Hematopoietic multipotent progenitor cell treated with erythropoietin and hydrocortisone succinate and interleukin-3 and kit ligand, for 15 days (in vitro differentiated cells): Measurements from ENCODE around the gene RAPGEF5.
A peak's percentile ranks its signal among the peaks of the same experiment; 100 is the strongest.

ENCODE experiments used
- DNase-seq: peaks from one replicate; pipeline ENCODE4 v3.0.0-alpha.2; 2015; ENCODE audit warnings: low spot score

Gene RAPGEF5

DNA sequence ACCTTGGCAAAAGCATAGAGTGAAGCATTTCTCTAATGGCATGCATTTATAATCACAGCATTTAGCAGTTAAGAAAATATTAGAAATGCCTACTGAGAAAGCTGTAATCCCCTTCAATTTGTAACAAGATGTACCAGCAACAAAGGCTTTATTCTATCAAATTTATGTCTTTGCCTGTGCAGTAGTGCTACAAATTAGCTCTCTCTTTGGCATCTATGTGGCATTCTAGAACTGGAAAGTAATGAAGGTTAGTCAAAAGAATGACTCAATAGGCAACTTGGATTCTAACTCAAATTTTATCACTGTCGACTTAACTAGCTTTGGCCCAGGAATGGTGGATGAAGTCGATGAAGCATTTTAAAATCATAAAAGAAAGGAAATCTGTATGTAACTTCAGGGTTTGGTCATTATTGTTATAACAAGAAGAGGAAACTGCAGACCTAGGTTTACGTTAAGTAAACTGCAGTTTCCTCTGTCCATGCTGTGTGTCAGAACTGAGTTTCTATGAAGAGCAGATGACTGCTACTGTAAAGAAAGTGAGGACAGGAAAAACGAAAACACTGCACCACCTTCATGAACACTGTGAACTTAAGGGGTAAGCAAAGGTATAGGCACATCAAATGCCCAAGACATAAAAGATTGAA, 140.0 kb downstream of the RAPGEF5 start:
- no peak for DNase-seq

DNA sequence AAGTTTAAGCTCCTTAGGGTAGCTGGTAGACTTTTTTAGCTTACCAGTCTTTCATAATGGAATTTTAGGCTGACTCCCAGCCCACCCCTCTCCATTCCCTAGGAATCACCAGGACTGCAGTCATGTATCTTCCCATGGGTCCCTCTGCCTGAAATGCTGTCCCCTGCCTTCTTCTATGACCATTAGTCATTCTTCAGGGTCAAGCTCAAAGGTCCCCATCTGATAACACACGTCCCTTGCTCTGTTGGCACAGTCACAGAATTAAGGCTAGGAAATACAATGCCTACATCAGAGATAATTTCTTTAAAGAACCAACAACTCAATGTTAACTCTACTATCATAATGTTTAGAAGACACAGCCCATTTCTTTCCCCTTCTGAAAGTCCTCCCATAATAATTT, 140.6 kb downstream of the RAPGEF5 start:
- no peak for DNase-seq

DNA sequence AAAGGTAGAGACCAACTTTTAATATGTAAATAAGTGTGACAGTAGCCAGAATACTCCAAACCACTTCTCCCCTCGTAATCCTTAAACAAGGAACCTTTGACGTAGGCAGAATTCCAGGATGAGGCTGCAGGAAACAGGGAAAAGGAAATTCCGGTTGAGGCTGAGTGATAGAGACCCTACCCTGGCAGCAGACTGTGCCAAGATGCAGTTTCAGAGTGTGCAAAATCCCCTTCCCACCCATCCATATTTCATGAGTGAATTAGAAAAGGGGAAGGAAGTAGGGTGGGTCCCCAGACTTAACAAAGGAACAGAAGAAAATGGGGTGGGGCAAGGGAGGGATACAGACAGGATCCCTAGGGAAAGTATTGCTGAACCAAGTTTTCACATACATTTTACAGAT, 143.0 kb downstream of the RAPGEF5 start:
- DNase-seq: no peak

DNA sequence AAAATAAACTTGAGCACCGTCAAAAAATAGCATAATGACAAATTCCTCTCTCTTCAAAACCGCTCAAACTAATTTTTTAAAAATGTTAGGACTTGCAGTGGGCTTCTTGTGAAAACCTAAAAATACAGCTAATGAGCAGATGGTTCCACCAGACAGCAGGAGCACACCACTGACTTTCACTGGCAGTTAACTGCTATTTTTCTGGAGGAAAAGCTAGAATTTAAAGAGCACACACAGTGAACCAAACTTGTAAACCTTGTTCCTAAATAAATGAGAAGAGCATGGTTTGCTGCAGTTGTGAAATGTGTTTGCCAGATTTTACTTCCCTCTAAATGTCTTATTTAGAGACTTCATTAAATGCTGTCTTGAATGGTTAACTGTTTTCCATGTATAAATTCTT, 143.9 kb downstream of the RAPGEF5 start:
- DNase-seq: no peak

DNA sequence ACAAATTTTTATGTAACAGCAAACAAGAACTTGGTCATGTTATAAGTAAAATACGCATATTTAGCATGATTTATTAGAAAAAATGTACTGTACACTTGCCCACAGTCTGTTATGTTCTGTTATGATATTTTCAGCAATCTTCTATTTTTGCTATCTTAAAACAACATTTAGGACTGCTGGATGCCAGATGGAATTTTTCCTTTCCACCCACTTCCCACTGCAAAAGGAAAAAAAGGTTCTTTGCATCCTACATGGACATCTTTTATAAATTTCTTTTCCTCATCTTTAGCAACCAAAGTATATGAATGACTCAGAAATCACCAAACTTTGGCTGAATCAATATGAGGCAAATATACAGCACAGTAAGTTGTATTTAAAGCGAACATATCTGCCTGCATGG, 146.0 kb downstream of the RAPGEF5 start:
- no peak for DNase-seq

DNA sequence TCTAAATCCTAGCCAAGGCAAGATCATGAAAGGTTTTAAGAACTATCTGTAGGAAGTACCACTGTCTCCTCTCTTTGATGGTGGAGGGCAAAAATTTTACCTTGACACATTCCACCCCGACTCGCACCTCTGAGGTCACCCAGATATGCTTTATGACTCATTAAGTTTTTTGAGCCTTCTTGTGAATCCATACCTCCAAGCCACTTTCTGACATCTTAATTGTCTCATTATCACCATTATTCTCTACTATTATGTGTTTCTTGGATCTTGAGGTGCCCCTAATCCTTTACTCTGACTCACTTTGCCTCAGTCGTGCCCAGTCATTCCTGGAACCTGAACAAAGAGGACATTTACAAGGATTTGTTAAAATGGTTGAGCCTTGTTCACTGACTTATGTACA, 146.6 kb downstream of the RAPGEF5 start:
- no peak for DNase-seq

DNA sequence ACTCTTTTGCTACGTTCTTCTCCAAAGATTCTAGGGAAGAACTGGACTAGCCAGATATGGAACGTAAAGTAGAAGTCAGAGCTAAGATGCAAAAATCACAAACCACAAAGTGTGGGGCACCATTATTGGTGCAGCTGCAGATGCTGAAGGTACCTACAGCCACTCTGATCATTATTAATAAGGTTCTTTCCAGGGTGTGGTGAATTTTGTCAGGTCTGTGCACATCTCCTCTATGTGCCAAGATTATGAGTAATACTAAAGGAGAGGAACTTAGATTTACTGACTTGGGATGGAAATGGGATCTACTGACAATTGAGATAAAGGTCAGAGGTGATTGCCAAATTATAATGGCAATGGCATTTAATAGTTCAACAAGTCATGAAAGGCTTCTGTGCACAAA, 148.2 kb downstream of the RAPGEF5 start:
- DNase-seq: no peak

DNA sequence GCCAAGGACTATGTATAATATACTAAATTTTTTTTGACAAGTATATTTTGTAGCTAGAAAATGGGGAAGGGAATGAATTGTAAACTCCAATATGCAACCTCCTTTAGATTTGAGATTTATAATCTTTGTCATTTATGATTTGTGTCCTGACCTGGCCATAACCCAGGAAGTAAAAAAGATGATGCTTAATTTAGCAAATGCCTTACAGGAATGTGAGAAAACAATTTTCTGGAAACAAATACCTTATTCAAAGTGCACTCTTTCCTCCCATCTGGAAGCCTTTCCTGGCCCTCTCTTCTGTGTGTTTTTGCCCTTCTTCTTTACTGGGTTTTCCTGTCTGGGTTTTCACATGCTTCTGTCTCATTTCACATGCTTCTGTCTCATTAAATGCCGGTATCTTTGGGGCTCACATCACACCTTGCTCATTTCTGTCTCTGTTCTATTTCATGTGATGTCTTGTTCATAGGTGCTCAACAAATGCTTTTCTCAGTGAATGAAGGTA, 149.2 kb downstream of the RAPGEF5 start:
- no peak for DNase-seq

DNA sequence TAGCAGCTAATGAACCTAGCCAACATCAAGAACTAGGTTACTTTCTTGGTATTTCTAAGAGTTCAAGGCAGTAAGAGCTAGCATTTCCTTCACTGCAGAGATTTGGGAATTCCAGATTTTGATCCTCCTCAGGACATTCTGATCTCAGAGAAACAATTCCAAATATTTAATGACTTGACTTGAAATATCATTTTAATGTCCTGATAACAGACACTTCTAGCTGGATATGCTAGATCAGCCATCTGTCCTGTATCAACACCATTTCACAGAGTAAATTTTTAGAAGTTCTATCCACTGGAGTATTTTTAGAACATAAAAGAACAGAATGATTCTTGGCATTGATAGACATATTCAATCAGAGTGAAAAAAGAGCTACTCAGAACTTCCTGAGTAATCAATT, 151.3 kb downstream of the RAPGEF5 start:
- DNase-seq: no peak

DNA sequence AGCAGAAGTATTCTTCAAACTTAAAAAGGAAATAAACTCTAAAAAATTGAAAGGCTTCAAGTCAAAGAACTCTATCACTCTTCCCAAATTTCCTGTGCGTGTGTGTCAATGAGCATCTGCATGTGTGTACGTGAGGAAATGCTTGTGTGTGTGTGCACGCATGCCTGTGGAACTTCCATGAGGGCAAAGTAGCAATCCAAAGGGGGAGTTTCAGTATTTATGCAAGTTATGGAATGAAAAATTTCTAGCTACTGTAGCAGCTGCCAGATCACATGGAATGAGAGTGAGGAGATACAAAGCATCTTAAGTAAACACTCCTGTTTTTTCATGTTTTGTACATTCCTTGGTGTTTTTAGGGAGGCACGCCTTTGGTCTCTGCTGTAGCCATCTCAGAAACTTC, 152.6 kb downstream of the RAPGEF5 start:
- no peak for DNase-seq

DNA sequence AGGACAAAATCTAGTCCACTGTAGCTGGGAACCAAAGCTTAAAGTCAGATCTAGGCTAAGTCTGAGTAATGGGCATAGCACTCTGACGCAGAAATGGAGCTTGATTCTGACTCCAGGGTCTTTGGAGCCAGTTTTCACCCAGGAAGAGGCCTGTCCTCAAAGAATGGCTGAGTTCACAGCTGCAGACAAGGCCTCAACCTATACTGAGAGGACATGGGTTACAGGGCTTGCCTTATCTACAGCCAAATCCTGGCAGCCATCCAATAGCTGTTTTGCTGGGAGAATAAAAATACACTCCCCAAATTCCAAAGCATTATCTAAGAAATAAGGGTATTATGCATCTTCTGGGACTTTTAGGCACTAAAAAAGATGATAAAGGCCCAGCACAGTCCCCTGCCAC, 154.8 kb downstream of the RAPGEF5 start:
- DNase-seq: peak; percentile 2

DNA sequence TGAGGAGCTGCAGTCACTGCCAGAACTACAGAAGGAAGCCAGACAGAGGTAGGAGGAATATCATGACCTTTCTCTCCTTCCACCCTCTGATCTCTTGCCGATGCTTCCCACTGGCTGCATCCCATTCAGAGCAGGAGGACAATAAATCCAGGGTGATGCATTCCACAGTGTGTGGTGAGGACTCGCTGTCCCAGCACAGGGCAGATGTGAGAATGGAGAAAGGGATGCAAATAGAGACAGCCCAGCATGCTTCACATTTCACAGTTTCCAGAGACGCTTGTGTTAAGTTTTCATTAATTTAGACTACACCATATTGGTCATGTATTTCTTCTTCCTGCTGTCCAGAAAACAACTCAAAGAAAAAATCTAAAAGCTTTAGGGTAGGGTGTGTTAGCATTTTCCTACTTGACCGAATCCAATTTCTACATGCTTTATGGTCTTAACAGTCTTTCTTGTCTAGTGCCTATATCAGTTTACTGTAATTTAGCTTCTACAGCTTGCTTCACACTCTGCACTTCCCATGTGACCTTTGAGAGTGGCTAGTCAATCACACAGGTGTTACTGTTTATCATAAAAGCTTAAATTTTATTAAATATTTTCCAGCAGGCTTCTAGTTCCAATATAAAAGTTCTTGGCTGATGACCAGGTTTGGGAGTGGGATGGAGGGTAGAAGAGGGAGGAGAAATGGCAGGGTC, 155.6 kb downstream of the RAPGEF5 start:
- DNase-seq: no peak

DNA sequence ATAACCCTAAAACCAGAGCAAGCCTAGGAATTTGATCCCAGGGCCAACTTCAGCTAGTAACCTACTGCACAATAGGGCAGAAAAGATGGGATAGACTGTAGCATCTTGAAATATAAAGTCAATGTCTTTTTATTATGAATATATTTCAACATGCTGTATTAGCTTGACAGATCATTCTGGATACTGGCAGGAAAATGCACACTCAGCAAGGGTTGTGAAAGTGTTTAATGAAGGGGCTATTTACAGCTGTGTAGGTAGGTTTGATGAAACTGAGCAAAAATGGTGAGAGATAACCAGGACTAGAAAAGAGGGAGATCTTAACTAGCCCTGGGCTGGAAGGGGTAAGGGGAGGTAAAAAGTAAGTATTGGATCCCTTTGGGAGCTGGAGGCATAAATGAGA, 156.2 kb downstream of the RAPGEF5 start:
- no peak for DNase-seq

DNA sequence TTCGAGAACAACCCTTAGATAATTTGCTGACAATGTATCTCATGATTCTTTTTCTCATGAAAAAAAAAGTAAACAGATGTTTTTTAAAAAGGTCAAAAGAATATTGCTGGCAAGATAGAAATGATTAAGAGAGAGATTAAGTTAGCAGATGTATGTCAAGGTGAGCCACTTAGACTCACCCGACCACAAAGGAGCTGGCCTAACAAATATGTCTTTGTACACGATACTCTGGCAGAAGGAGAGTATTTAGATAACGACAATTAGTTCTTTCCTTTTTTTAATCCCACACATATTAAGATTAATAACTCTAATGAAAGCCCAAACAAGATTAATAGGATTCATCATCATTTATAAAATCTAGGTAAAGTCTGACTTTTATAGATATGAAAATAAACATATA, 156.7 kb downstream of the RAPGEF5 start:
- DNase-seq: no peak

DNA sequence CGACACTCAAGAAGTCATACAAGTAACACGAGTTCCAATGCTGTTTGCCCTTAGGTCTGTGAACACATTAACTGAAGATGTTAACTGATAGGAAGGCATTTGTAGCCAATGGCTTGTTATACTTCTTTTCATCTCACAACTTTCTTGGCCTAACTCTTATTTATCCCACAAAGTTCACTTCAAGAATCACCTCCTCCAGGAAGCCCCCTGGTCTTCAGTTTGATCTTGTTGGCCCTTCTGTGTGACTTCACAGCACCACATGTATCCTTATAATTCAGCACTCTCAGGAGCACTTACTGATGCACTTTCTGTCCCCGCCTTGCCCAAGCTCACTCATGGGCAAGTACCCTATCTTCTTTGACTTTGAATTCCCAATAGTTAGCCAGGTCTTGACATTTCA, 159.6 kb downstream of the RAPGEF5 start:
- DNase-seq: no peak

DNA sequence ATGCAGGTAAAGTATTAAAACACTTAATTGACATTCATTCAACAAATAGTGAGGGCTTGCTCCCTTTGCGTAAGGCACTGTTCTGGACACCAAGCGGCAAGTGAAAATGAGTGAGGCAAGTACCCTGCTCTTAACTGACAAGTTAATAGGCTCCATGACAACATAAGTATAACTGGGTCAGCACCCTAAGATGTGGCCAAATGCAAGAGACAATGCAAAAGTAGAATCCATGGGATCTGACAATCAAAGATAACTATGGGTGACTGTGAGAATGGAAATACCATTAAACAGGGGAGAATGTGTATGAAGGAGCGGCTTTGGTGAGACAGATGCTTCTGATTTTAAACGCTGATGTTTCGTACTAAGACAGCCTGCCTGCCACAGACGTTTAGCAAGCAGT, 160.5 kb downstream of the RAPGEF5 start:
- no peak for DNase-seq

DNA sequence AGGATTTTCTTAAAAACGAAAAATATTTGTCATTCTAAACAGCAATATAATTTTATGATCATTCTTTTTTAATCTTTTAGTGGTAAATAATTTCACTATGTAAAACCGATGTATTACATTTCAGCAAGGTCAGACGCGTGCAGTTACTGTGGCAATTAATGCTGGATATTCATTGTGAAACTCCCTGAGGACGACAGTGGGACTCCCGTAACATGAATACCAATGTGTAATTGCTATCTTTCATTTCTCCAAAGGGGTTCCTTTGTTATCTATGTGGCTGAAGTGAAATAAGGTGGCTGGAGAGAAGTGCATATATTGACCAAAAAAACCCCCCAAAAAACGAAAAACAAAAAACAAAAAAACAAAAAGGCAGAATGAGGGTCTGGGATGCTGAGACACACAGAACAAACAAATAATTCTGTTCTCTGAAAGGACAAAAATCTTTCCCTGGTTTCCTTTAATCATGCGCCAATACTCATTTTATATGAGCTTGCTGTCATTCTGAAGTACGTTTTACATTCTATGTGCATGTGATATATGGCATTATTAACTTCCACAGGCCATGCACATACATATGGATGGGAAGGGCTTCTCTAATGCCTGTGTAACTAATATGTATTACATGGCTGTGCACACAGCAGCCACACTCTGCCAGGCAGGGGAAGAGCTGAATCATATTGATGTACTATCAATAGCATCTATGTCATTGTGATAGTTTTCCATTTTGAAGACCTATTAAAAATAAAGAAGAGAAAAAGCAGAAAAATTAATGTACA, 161.4 kb downstream of the RAPGEF5 start:
- no peak for DNase-seq

DNA sequence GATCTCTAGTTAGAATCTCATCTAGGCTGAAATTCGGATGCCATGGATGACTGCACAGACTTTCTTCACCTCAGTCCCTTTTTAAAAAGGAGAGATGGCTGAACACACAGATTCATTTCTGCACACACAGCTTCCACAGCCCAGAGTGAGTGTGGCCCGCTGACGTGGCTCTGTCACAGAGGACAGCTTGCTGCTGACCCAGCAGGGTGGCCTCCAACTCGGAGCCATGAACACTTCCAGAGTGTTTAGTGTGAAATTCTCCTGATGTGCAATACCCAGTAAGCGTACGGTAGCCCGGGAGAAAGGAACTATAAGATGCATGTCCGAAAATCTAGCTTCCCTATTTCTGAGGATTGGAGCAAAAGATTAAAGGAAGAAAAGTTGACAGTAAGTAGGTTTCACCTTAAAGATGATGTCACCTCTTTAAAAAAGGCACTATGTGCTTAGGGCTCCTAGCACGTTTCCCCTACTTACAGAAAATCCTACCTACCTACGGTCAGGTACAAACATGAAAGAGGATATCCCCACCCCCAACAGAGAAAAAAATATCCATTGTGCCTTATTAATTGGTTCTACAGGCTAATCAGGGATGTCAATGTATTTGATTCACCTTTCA, 162.2 kb downstream of the RAPGEF5 start:
- no peak for DNase-seq

DNA sequence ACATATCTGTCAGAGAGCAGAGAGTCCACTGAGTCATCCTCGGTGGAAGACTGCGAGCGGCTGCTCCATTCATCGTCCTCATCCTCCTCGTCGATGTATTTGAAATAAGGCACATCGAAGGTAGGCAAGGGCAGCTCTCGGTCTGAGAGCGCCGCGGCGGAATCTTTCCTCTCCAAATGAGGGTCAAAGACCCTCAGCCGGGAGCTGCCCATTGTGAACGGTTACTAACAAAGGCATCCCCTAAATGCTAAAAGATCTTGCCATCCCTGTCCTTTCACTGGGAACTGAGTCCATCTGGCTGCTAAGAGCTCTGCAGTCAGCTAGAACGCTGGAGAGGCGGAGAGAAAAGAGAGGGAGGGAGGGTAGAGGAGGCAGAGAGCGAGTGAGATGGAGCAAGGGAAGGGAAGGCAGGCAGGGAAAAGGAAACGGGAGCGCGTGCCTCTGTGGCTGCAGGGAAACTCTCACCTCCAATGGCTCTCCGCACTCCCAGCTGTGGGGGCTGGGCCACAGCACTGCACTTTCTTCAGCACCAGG, 163.4 kb downstream of the RAPGEF5 start:
- no peak for DNase-seq

DNA sequence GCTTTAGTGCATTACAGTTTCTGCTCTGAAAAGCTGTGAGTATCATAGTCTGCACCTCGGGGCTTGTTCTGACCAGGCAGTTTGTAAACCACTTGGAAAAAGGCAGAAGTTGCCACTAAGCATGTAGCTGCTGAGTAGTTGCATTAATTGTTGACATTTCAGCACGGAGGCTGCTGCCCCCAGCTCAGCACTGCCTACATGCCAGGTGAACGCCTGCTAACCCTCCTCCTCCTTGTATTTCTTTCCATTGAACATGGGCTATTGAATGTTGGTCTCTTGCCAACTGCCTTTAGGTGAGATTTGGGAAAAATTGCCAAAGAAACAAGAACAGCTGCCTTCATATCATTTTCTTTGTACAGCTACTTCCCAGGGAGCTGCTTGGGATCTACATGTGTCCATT, 164.2 kb downstream of the RAPGEF5 start:
- DNase-seq: no peak

DNA sequence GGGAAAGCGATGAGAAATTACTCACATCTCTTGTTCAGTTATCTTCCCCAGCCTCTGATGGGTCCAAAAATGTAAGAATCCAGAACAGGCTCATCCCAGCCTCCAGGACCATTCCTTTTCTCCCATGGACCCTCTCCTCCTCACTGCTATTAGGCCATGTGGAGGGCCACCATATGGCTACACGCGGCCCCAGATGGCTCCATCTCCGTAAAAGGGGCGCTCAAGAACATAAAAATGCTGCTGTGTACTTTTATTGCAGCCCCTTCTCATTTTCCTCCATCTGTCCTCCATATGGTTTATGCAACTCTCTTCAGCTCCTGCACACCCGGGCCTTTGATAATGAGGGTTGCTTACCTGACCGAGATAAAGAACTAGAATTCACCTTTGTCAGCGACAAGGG, 166.2 kb downstream of the RAPGEF5 start:
- no peak for DNase-seq

DNA sequence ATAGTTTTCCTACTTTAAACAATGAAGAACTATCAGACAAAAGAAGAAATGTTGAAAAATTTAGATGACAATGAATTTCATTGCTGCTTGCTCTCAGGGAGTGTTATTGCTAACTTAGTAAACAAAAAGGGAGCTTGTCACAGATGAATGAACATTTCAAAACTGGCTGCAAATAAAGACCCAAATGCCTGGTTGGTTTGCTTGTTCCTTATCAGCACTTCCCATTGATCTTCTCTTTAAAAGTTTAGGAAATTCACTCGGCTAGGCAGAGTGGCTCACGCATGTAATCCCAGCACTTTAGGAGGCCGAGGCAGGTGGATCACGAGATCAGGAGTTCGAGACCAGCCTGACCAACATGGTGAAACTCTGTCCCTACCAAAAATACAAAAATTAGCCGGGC, 167.2 kb downstream of the RAPGEF5 start:
- DNase-seq: no peak

DNA sequence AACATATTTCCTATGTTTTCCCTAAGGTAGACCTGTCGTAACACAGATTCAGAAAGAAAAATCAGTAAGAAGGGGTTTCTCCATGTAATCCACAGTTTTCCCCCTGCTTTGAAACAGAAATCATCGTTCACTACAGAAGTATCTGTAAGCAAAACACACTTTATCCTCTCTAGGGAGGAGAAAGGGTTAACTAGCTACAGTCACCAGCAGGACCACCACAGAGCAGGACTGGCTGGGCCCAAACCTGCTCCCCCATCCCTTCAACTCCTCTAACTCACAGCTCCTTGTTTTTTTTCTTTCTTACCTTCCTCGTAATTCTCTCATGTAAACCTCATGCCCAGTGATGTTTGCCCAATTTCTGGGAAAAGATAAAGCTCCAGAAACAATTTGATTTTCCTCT, 167.7 kb downstream of the RAPGEF5 start:
- DNase-seq: no peak
